ENCODE measurements around the gene FBXW9. TPM values are rescaled to one million over a fixed set of nuclear protein-coding genes. Genes with fewer than 3 reads are reported as not detected.
A peak's percentile ranks its signal among the peaks of the same experiment; 100 is the strongest.
"Not testable (repeated sequence)": the region's sequence is repeated elsewhere in the genome, so short reads cannot be mapped to it uniquely, and the experiment has no call there.

Gene FBXW9
- total and polyA plus RNA-seq, 2 experiments from 2014 or later = 6.6 to 19.4 TPM

DNA sequence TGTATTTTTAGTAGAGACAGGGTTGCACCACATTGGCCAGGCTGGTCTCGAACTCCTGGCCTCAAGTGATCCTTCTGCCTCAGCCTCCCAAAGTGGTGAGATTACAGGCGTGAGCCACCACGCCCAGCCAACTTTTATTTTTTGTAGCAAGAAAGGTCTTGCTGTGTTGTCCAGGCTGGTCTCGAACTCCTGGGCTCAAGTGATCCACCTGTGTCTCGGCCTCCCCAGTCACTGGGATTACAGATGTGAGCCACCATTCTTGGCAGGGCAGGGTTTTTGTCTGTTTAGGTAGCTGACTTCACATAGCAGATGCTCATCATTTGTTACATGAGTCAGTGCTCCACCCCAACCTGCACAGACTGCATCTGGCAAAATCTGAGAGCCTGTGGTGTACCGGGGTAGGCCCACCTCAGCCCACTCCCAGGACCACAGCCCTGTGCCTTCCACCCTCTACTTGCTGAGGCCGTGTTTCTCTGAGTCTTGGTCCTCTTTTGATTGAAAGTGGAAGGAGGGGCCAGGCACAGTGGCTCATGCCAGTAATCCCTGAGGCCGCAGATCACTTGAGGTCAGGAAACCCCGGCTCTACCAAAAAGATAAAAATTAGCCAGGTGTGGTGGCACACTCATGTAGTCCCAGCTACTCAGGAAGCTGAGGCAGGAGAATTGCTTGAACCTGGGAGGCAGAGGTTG is 31.5 kb upstream of the FBXW9 start (continued):
- TF ChIP-seq CREB1 (CRISPR knock-in tag; IDR thresholded peaks at IDR 0.05; ENCODE audit: low read depth) = no peak
- TF ChIP-seq CTCF (conservative IDR thresholded peaks at IDR 0.05; ENCODE audit: low read depth in 2 of 2) = no peak
- no peak for TF ChIP-seq ZNF114 (CRISPR knock-in tag; IDR thresholded peaks at IDR 0.05)
- TF ChIP-seq EZH2 (IDR thresholded peaks at IDR 0.05; ENCODE audit: low read depth, unreplicated experiment) = no peak
- TF ChIP-seq POLR2AphosphoS5 (IDR thresholded peaks at IDR 0.05; ENCODE audit: low read depth) = no peak

- peaks cover 37% of the 10 kb centered on the region for H3K36me3 Mint-ChIP-seq (ENCODE audit: low read depth)
- no peak overlapping the region; the same call in 2 of the 3 replicates for H3K4me3 Mint-ChIP-seq
- no peak for TF ChIP-seq POLR2AphosphoS5 (IDR thresholded peaks at IDR 0.05; ENCODE audit: low read depth)
- TF ChIP-seq REST (IDR thresholded peaks at IDR 0.05; ENCODE audit: unreplicated experiment) = no peak
- H3F3A ChIP-seq (replicated peaks; ENCODE audit: low read depth) = peaks cover 26% of the 10 kb centered on the region
- DNase-seq (ENCODE audit: low spot score) = peak; percentile 41
- ATAC-seq = no peak
- no peaks in the 10 kb centered on the region for H3K36me3 ChIP-seq (ENCODE audit: insufficient read depth)
- peak overlapping the region; percentile 66; the same call in 1 of the 2 replicates for H3K27ac ChIP-seq (ENCODE audit: low read depth)
- H3K4me1 Mint-ChIP-seq = peaks cover 8% of the 10 kb centered on the region; the same call in 2 of the 3 replicates
- no peak overlapping the region for H2AFZ ChIP-seq
- H3K27ac Mint-ChIP-seq = no peak overlapping the region
- H3K27me3 ChIP-seq (ENCODE audit: insufficient read depth) = no peaks in the 10 kb centered on the region
- H3K9me2 ChIP-seq (ENCODE audit: insufficient read depth) = no peaks in the 10 kb centered on the region
- peaks cover 32% of the 10 kb centered on the region for H3K79me2 ChIP-seq (replicated peaks; ENCODE audit: insufficient read depth)
- peaks cover 13% of the 10 kb centered on the region for H4K20me1 ChIP-seq (replicated peaks; ENCODE audit: insufficient read depth)
- no peaks in the 10 kb centered on the region; the same call in 1 of the 2 replicates for H3K4me1 ChIP-seq (ENCODE audit: insufficient read depth)
- no peak overlapping the region for H3K4me3 ChIP-seq
- no peaks in the 10 kb centered on the region; the same call in 2 of the 3 replicates for H3K9me3 Mint-ChIP-seq
- peaks cover 21% of the 10 kb centered on the region for H3K27me3 Mint-ChIP-seq (ENCODE audit: insufficient read depth, low read depth, poor library complexity)
- no peak overlapping the region for H3K4me2 ChIP-seq
Measured at GRCh38 chr19:12726988-12727316, 30.5 kb upstream of the FBXW9 start.

- H3K36me3 ChIP-seq (ENCODE audit: insufficient read depth); H2AFZ ChIP-seq; H3K27ac Mint-ChIP-seq; ATAC-seq; H3K4me1 ChIP-seq (ENCODE audit: insufficient read depth); H3K4me3 ChIP-seq; H3K4me2 ChIP-seq; H3K4me3 Mint-ChIP-seq; H4K20me1 ChIP-seq (replicated peaks; ENCODE audit: insufficient read depth); H3K27me3 ChIP-seq (ENCODE audit: insufficient read depth); DNase-seq (ENCODE audit: low spot score); H3K9me3 Mint-ChIP-seq; H3K9me2 ChIP-seq (ENCODE audit: insufficient read depth): not testable (repeated sequence)
- H3F3A ChIP-seq (replicated peaks; ENCODE audit: low read depth) = peaks cover 23% of the 10 kb centered on the region
- H3K36me3 Mint-ChIP-seq (ENCODE audit: low read depth) = peaks cover 38% of the 10 kb centered on the region
- peak overlapping the region; percentile 26; the same call in 1 of the 2 replicates for H3K27ac ChIP-seq (ENCODE audit: low read depth)
- H3K27me3 Mint-ChIP-seq (ENCODE audit: insufficient read depth, low read depth, poor library complexity) = peaks cover 23% of the 10 kb centered on the region
- peaks cover 34% of the 10 kb centered on the region for H3K79me2 ChIP-seq (replicated peaks; ENCODE audit: insufficient read depth)
- peaks cover 12% of the 10 kb centered on the region for H3K4me1 Mint-ChIP-seq
Measured at GRCh38 chr19:12725612-12726011, 29.2 kb upstream of the FBXW9 start.
